Stomach (tissue), 4 donors: ENCODE results near the gene PAAF1.

Experiments
- CTCF ChIP-seq, 7 experiments: fragments of 450-650 bp in 4 of 7; fragments of 200-600 bp in 3 of 7; sonication (generic) in 3 of 7; IDR thresholded peaks; one replicate each; pipeline ENCODE4 v1.5.1; 2016 to 2019; ENCODE audit warnings: antibody characterized with exemption in 7 of 7, control low read depth in 2 of 7, mild to moderate bottlenecking in 1 of 7
- POLR2A ChIP-seq, 4 donors: fragments of 450-650 bp; IDR thresholded peaks; one replicate each; pipeline ENCODE4 v1.6.1; 2016; ENCODE audit warnings: antibody characterized with exemption in 4 of 4, control low read depth in 2 of 4, mild to moderate bottlenecking in 1 of 4, moderate library complexity in 1 of 4
- POLR2AphosphoS5 ChIP-seq, 3 donors: sonication (generic); formaldehyde crosslinking; IDR thresholded peaks; one replicate each; pipeline ENCODE4 v1.6.1; 2016; ENCODE audit warnings: antibody characterized with exemption in 3 of 3

DNA sequence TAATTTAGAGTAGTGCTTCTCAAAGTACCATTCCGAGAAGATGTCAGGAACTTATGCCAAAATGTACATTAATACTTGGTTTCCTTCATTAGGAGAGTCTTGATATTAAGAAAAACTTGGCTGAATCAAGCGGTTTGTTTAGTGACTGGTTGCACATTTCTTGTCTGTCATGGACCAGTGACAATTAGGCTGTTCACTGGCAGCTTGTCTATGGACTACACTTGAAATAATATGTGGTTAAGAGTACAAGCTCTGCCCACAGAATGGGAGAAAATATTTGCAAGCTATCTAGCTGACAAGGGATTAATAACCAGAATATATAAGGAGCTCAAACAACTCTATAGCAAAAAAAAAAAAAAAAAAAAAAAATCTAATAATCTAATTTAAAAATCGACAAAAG lies 24.8 kb upstream of the PAAF1 start:
- no peak for TF ChIP-seq CTCF (IDR thresholded peaks at IDR 0.05)
- TF ChIP-seq POLR2A (IDR thresholded peaks at IDR 0.05) = no peak
- TF ChIP-seq POLR2AphosphoS5 (IDR thresholded peaks at IDR 0.05) = no peak
